GM04503 (cell line): ENCODE data around the gene PLBD2.
"Not testable (repeated sequence)": the region's sequence is repeated elsewhere in the genome, so short reads cannot be mapped to it uniquely, and the experiment has no call there.

Experiments
- DNase-seq: peaks from one replicate; pipeline ENCODE4 v3.0.0-alpha.2; 2012; ENCODE audit warnings: low read depth

Gene PLBD2

GRCh38 chr12:113334786-113335539 lies 23.4 kb upstream of the PLBD2 start, which contains the start of gene SLC8B1:
SLC8B1 (minus strand) TSS chr12:113335109; CDS start chr12:113332878, 2,231 bp downstream.
- DNase-seq: no peak

GRCh38 chr12:113339540-113339939 lies 18.8 kb upstream of the PLBD2 start:
- DNase-seq: no peak

GRCh38 chr12:113340061-113340460 lies 18.3 kb upstream of the PLBD2 start:
- DNase-seq: no peak

GRCh38 chr12:113341535-113341934 lies 16.9 kb upstream of the PLBD2 start:
- no peak for DNase-seq

- DNase-seq: no peak
Observed at GRCh38 chr12:113345318-113345717, 13.1 kb upstream of the PLBD2 start.

- DNase-seq: no peak
Observed at GRCh38 chr12:113346353-113346752, 12.0 kb upstream of the PLBD2 start.

GRCh38 chr12:113347107-113347506 lies 11.3 kb upstream of the PLBD2 start:
- DNase-seq: no peak

- no peak for DNase-seq
Observed at GRCh38 chr12:113347892-113348291, 10.5 kb upstream of the PLBD2 start.

- no peak for DNase-seq
Observed at GRCh38 chr12:113348849-113349536, 9.4 kb upstream of the PLBD2 start.

GRCh38 chr12:113351089-113351488 lies 7.3 kb upstream of the PLBD2 start:
- DNase-seq: no peak

- not testable (repeated sequence) for DNase-seq
Observed at GRCh38 chr12:113354192-113354591, 4.2 kb upstream of the PLBD2 start.

GRCh38 chr12:113359133-113359938 lies 949 bp downstream of the PLBD2 start:
- no peak for DNase-seq

GRCh38 chr12:113359939-113360748 lies 1.8 kb downstream of the PLBD2 start:
- no peak for DNase-seq

GRCh38 chr12:113361574-113362370 lies 3.4 kb downstream of the PLBD2 start:
- DNase-seq: no peak

GRCh38 chr12:113364698-113365097 lies 6.3 kb downstream of the PLBD2 start:
- DNase-seq: no peak

GRCh38 chr12:113365639-113366395 lies 7.4 kb downstream of the PLBD2 start:
- DNase-seq: no peak

- DNase-seq: peak; percentile 2
Observed at GRCh38 chr12:113366827-113367226, 8.4 kb downstream of the PLBD2 start.

GRCh38 chr12:113368331-113368730 lies 9.9 kb downstream of the PLBD2 start:
- no peak for DNase-seq

- no peak for DNase-seq
Observed at GRCh38 chr12:113369391-113369985, 11.1 kb downstream of the PLBD2 start.
